GM18868 (cell line): ENCODE measurements around the gene VDR.

Experiments used
- ATAC-seq: cut with Tn5 transposase; IDR thresholded peaks from one replicate; pipeline ENCODE4 v1.9.1; 2021; ENCODE audit warnings: mild to moderate bottlenecking, moderate library complexity; ENCODE audit not compliant: unreplicated experiment

The VDR gene

DNA sequence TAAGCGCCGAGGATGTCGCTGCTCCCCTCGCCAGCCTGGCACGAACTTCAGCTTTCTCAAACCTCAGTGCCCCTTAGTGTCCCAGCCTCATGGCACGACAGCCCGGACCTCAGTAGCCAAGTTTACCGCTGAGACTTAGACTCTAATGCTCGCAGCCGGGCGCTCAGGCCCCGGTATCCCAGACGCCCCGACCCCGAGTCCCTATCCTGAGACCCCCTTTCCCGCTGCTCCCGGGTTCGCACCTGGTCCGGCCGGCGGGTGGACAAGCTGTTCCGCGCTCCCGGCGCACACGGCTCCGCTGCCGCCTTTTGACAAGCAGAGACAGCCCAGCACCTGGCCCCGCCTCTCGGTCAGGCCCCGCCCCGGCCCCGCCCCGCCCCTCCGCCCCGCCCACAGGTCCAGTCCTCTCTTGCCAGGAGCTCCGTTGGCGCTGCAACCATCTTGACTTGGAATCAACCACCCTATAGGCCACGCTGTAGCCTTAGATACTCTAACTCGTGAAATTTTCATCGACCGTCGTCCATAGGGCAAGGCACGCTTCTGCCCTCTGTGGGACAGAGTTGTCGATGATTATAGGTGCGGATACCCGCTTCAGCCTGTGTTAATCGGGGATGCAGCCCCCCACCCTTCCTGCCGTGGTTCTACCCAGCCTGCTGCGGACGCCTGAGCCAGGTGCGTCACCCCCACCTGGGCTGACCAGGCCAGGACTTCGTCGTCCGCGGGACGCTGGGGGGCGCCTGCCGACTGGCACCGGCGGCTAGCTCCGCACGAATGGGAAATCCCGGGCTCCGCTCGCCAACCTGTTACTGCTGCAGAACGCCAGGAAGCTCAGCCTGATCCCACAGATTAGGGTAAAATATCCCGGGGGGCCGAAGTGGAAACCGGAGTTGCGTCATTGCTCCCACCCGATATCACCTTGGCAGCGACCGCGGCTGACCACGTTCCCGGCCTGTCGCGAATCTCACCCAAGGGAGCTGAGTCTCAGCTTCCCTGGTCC lies at the start of gene VDR:
Gene VDR, minus strand, starts transcription at position 282 of the 997 bp plus-strand sequence. CDS start 25,881 bp downstream, outside the sequence.
- peak; percentile 54 for ATAC-seq

DNA sequence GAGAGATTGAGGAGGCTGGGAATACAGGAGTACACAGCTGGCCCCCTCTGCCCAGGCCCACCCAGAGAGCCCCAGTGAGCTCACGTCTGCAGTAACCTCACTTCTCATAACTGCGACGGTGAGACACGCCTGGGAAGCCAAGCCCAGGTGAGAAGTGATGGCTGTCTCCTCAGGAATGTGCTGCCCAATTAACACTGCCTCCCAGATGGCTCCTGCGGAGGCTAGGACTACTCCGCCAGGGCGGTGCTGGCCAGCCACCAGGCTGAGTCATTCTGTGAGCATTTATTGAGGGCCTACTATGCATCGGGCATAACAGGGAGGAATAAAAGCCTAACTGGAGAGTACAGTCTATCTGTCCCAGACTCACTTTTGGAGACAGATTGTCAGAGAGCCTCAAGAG lies 49.3 kb upstream of the VDR start:
- no peak for ATAC-seq

DNA sequence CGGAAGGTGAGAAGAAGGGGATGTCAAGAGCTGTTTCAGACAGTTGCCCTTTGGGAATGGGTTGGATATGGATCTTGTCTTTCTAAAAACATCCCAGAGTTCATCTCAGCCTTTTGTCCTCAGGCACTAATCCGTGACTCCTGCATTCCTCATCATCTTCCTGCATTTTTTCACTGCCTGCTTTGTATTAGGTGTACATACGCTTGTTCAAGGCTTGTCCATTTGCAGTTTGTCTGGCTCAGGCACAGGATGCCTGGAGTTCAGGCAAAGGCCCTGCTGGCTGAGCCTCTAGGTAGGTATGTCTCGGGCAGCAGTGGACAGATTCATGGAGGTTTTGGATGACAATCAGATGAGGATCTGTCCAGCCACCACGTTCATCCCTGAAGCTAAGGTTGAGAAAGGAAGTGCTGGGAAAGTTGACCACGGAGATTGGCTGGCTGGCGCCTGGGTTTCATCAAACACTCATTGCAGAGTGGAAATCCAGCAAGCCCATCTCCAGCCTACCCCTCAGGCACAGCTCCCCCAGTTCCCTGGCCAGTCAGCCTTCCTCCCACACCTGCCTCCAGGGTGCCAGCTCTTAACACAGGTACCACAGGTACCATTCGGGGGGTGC lies 46.2 kb upstream of the VDR start:
- ATAC-seq: no peak

DNA sequence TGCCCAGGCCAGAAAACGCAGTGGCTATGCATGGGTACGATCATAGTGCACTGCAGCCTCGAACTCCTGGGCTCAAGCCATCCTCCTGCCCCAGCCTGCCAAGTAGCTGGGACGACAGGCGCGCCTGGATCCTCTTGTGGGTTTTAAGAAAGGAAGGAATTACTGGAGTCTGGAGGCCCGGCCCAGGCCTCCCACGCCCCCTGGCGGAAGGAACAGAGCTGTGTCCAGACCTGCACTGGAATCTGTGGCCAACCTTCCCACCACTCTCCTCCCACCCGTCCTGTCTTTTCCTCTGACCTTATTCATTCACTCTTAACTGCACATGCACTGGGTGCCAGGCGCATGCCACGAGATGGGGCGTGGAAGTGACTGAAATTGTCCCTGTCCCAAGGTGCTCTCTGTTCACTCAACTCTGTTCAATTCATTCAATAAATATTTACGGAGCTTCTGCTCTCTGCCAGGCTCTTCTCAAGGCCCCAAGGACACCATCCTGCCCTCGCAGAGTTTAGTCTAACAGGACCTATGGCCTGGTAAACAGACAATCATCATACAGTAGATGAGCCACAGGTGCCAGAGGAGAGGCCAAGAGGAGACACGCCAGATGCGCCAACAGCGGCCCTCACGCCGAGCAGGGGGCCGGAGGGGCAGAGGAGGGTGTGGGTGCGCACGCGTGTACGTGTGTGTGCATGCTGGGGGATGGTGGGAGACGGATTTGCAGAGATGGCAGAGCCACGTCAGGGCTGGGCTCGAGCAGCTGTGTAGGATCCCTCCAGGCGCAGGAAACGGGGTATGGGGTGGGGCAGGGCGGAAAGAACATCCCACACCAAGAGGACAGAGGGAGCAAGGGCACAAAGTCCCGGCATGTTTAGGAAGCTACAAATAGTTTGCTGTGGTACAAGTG lies 44.9 kb upstream of the VDR start:
- peak; percentile 53 for ATAC-seq

DNA sequence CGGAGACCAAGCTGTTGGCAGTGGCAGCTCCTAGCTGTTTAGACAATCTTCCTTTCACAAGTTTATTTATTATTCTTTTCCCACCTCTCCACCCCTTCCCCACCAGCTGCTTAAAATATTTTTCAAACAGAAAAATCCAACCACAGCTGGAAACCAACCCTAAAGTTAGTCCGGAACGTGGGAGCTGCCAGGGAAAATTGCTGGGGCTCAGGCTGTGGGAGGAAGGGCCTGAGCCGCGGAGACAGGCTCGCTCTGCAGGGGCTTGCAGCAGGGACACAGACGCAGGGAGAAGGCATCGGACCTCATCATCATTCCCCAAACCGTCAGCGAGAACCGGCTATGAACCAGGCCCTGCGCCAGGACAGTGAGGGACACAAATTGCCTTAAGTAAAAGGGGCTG lies 42.5 kb upstream of the VDR start:
- no peak for ATAC-seq

DNA sequence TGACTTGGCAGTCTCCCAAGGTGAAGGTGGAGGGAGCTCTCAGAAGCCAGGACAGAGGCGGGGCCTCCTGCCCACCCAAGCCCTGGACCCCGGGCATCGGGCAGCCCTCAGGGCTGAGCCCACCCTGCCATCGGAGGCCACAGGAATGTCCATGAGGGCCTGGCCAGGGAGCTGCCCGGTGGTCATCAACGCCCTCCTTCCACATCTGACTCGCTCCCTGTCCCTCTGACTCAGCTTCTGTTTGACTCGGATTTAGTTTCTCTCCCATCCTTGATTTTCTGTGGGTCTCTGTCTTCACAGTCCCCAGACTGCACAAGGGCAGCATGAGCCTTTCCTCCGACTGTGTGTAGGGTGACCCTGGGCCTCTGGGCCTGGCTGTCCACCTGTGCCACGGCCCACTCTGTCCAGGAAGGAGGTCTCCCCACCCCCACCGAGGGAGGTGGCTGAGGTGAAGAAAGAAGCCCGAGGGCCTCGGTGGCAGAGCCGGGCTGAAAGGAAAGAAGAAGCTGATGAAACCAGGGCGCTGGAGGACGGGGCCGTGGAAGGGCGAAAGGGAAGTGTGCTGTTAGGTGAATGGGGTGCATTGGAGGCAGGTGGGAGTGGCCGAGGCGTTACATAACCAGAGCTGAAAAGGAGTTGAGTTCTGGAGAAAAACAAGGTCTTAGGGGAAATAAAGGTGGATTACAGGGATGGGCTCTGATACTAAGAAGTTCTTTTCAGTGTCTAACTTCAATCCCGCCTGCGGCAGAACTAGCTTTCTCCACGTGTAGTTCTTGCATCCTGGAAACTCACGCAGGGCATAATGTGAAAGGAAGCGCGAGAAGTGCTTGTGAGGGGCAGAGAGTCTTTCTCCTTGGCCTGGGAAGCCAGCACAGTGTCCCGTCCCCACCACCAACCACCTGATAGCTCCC lies 41.9 kb upstream of the VDR start:
- no peak for ATAC-seq

DNA sequence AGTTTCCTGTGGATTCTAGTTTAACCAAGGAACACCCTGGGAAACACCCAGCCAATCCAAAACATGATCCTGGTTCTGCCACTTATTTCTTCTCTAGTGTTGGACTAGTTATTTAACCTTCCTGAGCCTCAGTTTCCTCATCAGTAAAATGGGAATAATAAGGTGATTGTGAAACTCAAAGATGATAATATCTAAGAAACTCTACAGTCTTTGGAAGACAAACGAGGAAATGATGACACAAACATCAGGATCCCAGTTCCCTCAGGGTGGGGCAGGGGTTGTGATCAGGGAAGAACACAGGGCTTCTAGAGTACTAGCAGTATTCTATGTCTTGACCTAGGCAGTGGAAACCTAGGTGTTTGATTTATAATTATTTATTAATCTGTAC lies 40.5 kb upstream of the VDR start:
- no peak for ATAC-seq

DNA sequence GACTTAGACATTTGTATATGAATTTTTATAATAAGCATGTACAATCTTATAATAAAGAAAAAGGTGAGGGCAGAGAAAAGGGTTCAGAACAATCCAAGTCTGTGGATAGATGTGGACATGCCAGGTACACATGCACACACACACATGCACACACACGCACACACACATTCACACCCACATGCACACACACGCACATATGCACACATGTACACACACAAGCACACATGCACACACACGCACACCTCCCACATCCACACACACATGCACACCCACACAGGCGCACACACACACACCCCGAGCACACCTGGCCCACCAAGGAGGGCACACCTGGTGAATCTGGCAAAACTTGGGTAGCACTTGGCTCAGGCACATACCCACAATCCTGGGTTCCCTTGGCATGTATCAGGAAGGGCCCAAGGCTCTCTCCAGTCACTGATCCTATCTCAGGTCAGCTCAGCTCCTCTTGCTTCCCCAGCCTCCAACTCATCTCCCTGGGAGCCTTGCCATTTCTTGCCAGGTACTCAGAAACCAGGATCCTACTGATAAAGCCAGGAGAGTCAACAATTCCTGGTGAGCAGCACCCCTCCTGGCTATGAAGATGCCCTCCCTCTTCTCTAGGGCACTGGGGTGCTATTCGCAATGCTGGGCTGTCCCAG lies 40.0 kb upstream of the VDR start:
- no peak for ATAC-seq

DNA sequence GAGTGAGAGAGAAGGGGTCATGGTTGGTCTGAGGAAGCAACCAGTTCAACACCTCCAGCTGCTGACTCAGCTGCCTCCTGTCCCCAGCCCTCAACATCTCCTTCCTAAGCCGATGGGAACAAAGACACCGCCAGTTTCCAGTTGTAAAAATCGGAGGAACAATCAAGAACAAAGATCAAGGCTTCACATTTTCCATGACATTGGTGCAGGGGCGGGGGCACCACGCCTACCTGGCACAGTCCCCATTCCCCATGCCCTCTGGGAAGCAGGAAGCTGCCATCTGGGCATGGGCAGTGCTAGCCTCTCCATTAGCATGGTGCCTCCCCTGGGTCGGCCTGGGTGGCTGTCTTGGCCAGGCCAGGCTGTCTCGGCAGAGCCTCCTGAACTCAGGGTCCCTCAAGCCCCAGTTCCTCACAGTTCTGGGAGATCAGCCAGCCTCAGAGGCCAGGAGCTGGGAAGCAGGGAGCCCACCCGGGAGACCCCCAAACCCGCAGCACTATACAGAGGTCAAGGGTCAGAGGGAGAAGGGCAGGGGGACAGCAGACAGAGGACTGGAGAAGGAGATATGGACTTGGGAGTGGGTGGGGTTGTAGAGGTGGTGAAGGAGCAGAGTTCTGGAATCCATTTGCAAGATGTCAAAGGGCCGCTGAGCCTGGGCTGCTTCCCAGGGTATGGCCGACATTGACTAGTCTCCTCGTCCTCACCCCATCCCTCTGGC lies 39.0 kb upstream of the VDR start:
- ATAC-seq: no peak

DNA sequence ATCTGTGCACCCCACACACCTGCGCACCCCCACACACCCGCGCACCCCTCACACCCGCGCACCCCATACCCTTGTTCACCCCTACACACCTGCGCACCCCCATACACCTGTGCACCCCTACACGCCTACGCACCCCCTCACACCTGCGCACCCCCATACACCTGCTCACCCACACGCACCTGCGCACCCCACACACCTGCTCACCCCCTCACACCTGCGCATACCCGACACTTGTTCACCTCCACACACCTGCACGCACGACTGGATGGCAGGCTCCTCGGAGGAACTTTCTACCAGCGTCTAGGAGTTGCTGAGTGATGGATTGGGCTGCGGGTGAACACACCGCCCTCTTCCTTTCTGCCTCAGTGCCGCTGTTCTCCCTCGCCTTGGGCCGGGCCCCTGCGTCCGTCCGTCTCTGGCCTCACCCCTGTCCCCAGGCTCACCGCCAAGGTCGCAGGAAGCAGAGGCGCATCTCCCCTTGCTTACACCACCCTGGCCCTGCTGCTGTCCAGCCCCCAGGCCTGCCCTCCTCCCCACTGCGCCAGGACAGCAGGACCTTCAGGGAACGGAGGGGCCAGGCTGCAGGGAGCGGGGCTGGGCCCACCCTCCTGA lies 37.9 kb upstream of the VDR start:
- no peak for ATAC-seq

DNA sequence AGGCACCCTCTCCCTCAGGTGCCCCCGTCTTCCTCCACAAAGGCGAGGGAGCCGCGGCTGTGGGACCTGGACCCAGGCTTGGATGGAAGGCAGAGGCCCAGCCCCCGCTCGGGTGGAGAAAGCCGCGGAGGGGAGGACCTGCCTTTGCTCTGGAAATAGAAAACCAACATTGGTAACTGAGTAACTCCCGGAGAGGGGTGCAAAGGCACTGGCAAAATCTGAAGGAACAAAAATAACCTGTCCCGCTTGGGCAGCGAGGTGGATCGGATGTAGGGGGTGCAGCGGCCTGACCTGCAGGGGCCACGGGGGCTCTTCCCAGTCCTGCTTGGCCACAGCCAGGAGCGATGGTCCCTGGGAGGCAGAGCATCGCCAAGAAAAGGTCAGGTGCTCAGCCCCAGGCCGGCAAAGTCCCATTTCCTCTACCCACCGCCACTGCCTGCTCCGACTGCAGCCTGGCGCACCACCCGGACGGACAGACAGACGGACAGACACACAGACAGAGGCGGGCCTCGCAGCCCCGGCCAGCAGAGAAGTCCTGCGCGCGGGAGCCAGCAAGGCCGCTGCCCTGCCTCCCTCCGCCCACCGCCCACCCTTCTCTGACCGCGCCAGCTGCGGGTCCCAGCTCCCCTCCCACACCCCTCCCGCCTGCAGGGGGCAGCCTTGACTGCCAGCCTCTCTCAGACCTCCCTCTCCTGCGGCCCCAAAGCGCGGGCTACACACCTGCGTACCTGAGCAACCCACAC lies 37.2 kb upstream of the VDR start:
- ATAC-seq: no peak

DNA sequence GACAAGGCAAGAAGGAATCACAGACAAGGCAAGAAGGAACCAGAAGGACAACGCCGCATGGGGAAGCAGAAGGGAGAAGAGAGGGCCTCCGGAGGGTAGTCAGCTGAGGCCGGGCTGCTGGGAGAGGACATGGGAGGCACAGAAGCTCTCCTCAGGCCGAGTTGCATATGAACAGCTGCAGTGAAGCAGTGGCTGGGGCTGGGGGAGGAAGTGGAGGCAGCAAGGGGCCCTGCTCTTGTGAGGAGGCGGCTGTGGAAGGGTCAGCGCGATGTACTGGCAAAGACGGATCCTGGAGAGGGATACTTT lies 36.6 kb upstream of the VDR start:
- ATAC-seq: no peak

DNA sequence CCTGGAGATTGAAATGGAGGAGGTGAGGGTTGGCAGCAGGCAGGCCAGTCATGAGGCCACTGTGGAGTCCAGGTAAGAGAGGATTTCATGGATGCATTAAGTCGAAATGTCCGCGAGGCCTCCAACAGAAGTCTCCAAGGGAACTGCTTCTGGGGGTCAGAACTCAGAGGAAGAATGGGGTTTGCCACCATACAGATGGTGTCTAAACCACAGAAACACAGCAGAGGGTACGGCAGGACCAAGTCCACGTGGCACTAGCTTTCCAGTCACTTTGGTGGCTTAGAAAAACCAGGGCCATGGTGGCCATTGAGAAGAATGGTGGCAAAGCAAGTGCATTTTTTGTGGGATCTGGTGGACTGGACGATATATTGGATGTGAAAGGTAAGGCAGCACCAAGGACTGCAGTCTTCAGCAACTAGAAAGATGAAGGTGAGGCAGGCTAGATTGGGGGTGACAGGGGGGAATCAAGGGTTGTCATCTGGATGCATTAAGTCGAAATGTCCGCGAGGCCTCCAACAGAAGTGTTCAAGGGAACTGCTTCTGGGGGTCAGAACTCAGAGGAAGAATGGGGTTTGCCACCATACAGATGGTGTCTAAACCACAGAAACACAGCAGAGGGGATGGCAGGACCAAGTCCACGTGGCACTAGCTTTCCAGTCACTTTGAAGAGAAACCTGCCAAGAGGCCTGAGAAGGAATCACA lies 36.1 kb upstream of the VDR start:
- ATAC-seq: no peak

DNA sequence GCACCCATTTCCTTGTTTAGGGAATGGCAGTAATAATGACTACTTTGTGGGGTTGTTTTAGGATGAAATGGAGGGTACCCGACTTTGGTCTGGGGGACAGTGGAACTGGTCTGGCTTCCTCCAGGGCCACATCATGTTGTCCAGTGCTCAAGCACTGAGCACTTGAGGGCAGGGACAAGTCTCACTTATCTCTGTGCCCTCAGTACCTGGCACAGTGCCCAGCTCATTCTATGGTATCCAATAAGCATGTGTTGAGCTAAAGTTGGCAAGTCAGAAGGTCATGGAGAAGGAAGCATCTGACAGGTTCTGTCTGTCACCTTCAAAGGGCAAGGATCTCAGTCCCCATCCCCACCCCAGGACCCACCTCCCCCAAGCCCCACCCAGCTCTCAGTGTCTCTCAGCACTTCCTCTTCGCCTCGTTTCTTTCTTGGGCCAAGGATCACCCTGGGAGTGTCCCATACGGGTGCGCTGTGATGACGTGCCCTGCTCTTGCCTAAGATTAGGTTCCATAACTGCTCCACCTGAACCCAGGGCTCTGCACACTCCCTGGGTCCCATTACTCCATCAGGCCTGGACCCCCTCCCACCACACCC lies 34.3 kb upstream of the VDR start:
- ATAC-seq: no peak

DNA sequence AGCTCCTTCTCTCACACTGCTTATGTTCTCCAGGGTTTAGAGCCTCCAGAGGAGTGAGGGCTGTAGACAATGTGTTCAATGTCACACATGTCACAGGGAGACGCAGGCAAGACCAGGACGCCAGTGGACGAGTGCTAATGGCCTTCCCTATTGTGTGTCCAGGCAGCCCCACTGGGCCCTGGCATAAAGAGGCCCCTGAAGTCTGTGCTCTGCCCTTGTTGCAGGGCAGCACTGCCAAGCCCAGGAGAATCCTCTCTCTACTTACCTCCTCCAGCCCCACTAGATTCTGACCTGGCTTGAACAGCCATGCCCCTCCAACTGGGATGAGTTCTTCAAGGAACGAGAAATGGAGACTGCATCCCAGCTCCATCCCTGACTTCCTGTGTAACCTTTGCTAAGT lies 33.8 kb upstream of the VDR start:
- ATAC-seq: no peak

DNA sequence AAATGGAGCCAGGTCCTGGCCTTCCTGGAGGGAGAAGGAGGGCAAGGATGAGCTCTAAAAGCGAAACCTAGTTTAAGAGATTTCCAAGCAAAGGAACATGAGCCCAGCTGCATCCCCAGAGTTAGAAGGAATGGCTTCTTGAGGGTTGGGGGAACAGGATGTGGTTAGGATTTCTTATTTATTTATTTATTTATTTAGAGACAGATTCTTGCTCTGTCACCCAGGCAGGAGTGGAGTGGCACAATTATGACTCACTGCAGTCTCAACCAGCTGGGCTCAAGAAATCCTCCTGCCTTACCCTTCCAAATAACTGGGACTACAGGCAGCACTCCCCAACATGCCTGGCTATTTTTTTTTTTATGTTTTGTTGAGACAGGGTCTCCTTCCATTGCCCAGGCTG lies 33.3 kb upstream of the VDR start:
- no peak for ATAC-seq

DNA sequence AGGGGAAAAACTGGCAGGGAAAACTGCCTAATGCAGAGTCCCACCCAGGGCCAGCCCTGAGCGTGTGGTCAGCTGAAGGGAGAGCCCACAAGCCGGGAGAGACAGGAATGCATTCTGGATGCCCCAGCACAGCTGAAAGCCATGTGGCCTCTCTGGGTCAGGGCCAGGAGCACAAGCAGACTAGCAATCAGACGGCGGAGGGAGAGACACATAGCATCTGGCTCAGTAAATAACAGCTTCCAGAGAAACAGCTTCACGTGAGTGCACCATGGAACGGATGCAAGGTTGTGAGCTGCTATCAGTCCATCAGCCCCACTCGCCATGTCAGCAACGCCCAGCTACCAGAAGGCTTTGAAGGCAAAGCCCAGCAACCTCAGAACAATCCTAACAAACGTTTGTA lies 30.4 kb upstream of the VDR start:
- no peak for ATAC-seq
